Measurements from ENCODE around the gene SMIM7.
A peak's percentile ranks its signal among the peaks of the same experiment; 100 is the strongest.
"Not testable (repeated sequence)": the region's sequence is repeated elsewhere in the genome, so short reads cannot be mapped to it uniquely, and the experiment has no call there.

Gene SMIM7

GRCh38 chr19:16659832-16660708 lies at the start of gene SMIM7:
Gene SMIM7 (minus strand): TSS chr19:16660144. CDS start chr19:16660110, 34 bp downstream.
- peak; percentile 99 for DNase-seq

- no peak for DNase-seq
Measured at GRCh38 chr19:16703677-16704076, 43.7 kb upstream of the SMIM7 start.

- no peak for DNase-seq
Measured at GRCh38 chr19:16702123-16702522, 42.2 kb upstream of the SMIM7 start.

- no peak for DNase-seq
Measured at GRCh38 chr19:16698914-16699313, 39.0 kb upstream of the SMIM7 start.

- DNase-seq, result no peak
Measured at GRCh38 chr19:16688084-16688483, 28.1 kb upstream of the SMIM7 start.

GRCh38 chr19:16684216-16684615 lies 24.3 kb upstream of the SMIM7 start:
- DNase-seq, result no peak

- DNase-seq, result no peak
Measured at GRCh38 chr19:16682539-16682938, 22.6 kb upstream of the SMIM7 start.

- no peak for DNase-seq
Measured at GRCh38 chr19:16679811-16680210, 19.9 kb upstream of the SMIM7 start.

GRCh38 chr19:16678498-16678897 lies 18.6 kb upstream of the SMIM7 start:
- no peak for DNase-seq

GRCh38 chr19:16677055-16677454 lies 17.1 kb upstream of the SMIM7 start:
- DNase-seq, result no peak

- no peak for DNase-seq
Measured at GRCh38 chr19:16676101-16676798, 16.3 kb upstream of the SMIM7 start.

GRCh38 chr19:16673839-16674238 lies 13.9 kb upstream of the SMIM7 start:
- DNase-seq, result not testable (repeated sequence)

- no peak for DNase-seq
Measured at GRCh38 chr19:16673231-16673630, 13.3 kb upstream of the SMIM7 start.

GRCh38 chr19:16671652-16672274 lies 11.8 kb upstream of the SMIM7 start:
- no peak for DNase-seq

GRCh38 chr19:16670291-16670690 lies 10.3 kb upstream of the SMIM7 start:
- DNase-seq, result no peak

- not testable (repeated sequence) for DNase-seq
Measured at GRCh38 chr19:16668702-16669101, 8.8 kb upstream of the SMIM7 start.

GRCh38 chr19:16668176-16668575 lies 8.2 kb upstream of the SMIM7 start:
- DNase-seq, result no peak

- DNase-seq, result peak; percentile 58
Measured at GRCh38 chr19:16661480-16662034, 1.6 kb upstream of the SMIM7 start.

GRCh38 chr19:16660763-16661479 lies 977 bp upstream of the SMIM7 start, which contains the start of gene TMEM38A:
Gene TMEM38A (plus strand): TSS chr19:16661139. CDS start chr19:16661218, 79 bp downstream.
- DNase-seq, result peak; percentile 79

- DNase-seq, result no peak
Measured at GRCh38 chr19:16659464-16659831, 496 bp downstream of the SMIM7 start.

GRCh38 chr19:16657384-16657783 lies 2.6 kb downstream of the SMIM7 start:
- DNase-seq, result no peak

GRCh38 chr19:16655727-16656126 lies 4.2 kb downstream of the SMIM7 start:
- no peak for DNase-seq

- DNase-seq, result no peak
Measured at GRCh38 chr19:16654627-16655026, 5.3 kb downstream of the SMIM7 start.
